Keratinocyte (primary cell): ENCODE data around the gene WDR49.

Source experiments
- CTCF ChIP-seq, 3 experiments: IDR thresholded peaks in 1 of 3; conservative IDR thresholded peaks in 1 of 3; optimal IDR thresholded peaks in 1 of 3; 2 replicates in 2 of 3; 3 replicates in 1 of 3; pipeline versions ENCODE3 to v1.5.1; 2011; ENCODE audit warnings: low read length in 3 of 3, mild to moderate bottlenecking in 3 of 3, moderate library complexity in 2 of 3, control low read depth in 1 of 3, inconsistent platforms in 1 of 3; ENCODE audit not compliant: insufficient read depth in 2 of 3; ENCODE audit errors: extremely low read depth in 1 of 3
- EZH2 ChIP-seq: IDR thresholded peaks from one replicate; pipeline ENCODE4 v1.6.1; 2012; ENCODE audit warnings: inconsistent platforms, mild to moderate bottlenecking, low read length, moderate library complexity

DNA sequence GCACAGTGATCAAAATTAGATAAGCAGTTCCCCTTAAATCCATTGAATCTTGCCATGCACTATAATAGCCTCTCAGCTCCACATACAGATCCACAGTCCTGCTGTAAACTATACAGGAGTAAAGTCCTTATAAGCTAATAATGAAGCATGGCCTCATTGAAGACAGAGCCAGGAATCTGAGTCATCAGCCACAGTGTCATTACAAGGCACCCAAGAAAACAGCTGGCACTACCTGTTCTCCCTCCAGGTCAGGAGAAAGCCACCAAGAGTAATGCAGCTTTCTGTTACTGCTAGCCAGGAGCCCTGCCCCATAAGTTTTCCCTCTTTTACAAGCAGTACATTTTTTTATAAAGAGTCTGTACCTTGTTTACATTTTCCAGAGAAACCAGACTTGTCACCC is 27.3 kb downstream of the WDR49 start:
- TF ChIP-seq CTCF (optimal IDR thresholded peaks at IDR 0.05 in 1 of 3, IDR thresholded peaks at IDR 0.05 in 1 of 3, conservative IDR thresholded peaks at IDR 0.05 in 1 of 3; ENCODE audit: extremely low read depth in 1 of 3, insufficient read depth in 2 of 3, low read length in 3 of 3) = no peak
- no peak for TF ChIP-seq EZH2
